Activated CD8-positive, alpha-beta memory T cell treated with anti-CD3 and anti-CD28 coated beads, Interleukin-2, amount 50 U/mL, for 24 hours (primary cell): ENCODE data around the gene DRD1.

Experiments
- DNase-seq: peaks from one replicate; pipeline ENCODE4 v3.0.0-alpha.2; 2020; ENCODE audit errors: extremely low read depth

The DRD1 gene

GRCh38 chr5:175444060-175444904 lies at the start of gene DRD1:
TSS of gene DRD1 (minus strand) at chr5:175444182. CDS start at chr5:175443099, 1,083 bp downstream.
- no peak for DNase-seq

DNA sequence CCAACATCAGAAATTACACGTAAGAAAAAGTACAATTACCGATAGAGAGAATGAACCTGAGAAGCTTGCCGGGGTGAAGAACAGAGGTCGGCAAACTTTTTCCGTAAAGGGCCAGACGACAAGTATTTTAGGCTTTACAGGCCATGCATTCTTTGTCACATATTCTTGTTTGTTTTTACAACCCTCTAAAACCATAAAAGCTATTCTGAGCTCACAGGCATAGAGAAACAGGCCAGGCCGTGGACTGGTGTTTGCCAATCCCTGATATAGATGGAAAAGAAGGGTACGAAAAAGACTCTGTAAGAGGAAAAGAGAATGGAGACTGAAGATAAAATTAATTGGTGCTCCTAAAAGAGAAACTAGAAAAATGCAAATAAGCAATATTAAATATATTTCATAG lies 49.7 kb upstream of the DRD1 start:
- DNase-seq: no peak

DNA sequence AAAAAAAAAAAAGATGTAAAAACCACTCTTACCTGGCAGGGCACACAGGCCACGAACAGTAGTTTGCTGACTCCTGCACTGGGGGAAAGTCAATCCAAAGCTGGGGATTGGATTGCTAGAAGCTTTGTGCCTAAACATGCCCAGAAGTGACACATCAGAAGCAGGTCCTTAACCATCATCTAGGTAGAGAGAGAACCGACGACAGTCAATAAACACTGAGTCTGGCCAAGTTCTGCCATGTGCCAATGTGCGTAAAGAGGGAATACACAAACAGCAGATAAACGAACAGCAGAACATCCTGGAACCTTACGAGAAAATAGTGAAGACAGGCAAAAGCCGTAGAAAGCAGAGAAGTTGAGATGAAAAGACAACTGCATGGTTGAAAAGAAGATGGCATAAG lies 49.3 kb upstream of the DRD1 start:
- DNase-seq: no peak

DNA sequence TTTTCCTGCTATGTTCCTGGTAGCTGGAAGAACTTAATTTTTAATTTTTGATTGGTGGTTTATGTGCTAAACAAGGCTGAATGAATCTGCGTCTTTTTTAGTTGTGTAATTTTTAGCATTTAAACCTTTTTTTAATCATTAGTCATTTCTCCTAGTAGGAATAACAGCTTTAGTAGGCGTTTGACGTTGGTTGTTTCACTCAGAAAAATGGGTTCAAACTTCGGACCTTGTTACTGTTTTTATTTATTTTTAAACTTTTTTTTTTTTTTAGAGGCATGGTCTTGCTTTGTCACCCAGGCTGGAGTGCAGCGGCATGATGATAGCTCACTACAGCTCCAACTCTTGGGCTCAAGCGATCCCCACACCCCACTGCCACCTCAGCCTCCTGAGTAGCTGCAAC lies 47.2 kb upstream of the DRD1 start:
- no peak for DNase-seq

- no peak for DNase-seq
These were observed 45.9 kb upstream of the DRD1 start for GRCh38 chr5:175489693-175490443.

DNA sequence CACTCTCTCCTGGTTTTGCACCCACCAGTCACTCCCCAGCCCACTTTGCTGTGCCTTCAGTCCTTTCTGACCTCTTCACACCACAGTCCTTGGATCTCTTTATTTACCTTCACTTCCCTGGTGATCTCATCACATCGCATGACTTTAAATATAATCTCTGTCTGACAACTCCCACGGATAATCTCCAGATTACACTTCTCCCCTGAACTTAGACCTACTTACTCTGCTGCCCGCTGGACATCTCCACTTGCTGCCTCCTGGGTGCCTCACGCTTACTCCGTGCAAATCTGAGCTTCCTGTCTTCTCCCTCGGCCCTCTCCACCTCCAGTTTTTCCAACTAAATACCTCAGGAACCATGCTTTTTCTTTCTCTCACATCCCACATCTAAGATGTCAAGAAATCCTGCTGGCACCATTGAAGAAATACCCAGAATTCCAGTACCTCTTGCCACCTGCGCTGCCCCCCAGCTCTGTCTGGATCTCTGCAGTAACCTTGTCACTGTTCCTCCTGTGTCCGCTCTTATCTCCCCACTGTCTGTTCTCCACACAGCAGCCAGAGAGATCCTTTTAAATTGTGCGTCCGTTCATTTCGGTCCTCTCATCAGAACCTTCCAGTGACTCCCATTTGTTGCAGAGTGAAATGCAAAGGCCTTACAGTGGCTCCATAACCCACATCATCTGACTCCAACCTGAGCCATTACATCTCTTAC lies 43.7 kb upstream of the DRD1 start:
- no peak for DNase-seq

- no peak for DNase-seq
These were observed 41.6 kb upstream of the DRD1 start for GRCh38 chr5:175485631-175486030.

DNA sequence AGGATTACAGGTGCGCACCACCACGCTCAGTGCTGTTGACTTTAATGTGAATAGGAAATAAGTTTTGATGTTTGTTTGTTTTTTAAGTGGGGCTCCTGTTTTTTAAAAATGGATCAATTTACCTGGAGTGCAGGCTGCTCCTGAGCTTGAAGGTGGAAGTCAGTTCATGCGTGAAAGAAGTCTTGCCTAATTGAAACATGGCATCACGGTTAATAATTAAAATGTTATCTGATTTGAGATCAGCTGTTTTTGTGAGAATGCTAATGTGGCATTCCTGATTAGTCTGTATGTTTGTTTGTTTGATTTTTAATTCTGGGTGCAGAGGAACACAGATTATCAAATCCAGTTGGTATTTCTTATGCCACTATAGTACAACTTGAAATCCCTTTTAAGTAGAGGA lies 40.8 kb upstream of the DRD1 start:
- no peak for DNase-seq

- DNase-seq: no peak
These were observed 40.3 kb upstream of the DRD1 start for GRCh38 chr5:175484322-175484721.

- no peak for DNase-seq
These were observed 39.4 kb upstream of the DRD1 start for GRCh38 chr5:175483337-175483736.

DNA sequence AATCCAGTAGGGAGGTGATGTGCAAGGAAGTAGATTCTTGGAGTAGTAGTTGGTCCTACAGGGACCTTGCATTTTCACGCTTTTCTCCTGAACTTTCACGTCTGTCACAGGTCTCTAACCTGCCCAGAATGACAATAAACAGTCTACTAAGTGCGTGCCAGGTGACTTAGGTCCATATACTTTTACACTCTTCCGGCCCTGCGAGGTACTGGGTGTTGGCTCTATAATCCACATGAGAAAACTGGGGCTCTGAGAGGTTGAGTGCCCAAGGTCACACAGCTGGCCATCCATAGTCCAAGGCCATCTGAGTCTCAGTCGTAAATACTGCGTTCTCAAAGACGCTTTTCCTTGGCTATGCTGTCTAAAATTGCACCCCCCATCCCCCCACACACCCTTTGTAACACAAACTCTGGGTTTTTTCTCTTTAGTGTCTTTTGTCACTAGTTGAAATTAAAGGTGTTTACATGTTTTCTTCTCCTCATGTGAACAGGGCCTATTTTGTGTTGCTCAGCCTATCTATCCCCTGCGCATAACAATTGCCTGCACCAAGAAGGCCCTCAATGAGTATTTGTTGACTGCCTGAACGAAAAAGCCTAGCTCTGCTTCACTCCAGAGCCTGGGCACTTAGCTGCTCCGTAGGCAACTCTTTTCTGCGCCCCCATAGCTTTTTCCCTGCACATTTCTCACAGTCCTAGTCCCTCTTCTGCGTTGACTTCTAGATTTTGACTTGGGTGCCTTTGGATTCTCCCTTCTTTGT lies 35.3 kb upstream of the DRD1 start:
- no peak for DNase-seq

DNA sequence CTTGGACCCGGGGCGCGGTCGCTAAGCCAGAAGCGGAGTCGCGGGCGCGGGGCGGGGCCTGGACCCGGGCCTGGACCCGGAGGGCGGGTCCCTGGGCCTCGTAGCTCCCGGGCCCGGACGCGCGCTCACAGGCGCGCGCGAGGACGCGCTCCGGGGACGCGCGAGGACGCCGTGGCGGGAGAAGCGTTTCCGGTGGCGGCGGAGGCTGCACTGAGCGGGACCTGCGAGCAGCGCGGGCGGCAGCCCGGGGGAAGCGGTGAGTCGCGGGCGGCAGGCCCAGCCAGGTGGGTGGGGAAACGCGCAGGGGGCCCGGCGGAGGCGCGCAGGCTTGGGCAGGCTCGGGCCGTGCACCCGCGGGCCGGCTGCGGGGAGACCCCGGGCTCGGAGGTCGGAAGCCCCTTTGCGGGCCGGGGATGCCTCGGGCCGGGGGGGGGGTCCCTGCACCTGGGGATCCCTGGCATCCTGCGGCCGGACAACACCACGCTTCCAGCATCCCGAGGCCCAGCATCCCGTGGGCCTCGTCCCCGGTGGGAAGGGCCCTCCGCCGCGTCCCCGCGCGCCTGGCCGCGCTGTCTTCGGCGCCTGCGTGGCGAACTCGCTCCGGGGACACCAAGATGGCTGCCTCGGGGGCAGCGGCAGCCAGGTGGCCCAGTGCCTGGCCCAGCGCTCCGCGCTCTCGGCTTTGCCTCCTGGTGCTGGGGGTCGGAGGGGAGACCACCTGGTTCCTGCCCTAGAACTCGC lies 34.6 kb upstream of the DRD1 start, which contains the start of gene SFXN1:
Gene SFXN1, plus strand, starts transcription at position 177 of the 741 bp plus-strand sequence. CDS start 13,544 bp downstream, outside the sequence.
- DNase-seq: peak; percentile 41

- DNase-seq: no peak
These were observed 34.0 kb upstream of the DRD1 start for GRCh38 chr5:175478008-175478383.

DNA sequence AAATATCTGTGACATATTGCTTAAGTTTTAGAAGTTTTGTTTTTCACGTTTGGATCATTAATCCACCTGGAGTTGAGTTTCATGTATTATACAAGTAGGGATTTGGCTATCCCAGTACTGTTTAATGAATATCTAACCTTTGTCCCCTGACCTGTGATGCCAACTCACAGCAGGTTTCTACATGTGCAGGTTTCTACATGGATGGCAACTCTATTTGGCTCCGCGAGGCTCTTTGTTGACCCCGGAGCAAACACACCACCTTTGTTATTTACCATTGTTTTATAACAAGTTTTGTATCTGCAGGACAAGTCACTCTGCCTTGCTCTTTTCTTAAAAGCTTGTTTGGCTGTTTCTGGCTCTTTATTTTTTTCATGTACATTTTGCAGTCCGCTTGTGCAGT lies 33.5 kb upstream of the DRD1 start:
- no peak for DNase-seq

GRCh38 chr5:175475248-175475647 lies 31.3 kb upstream of the DRD1 start:
- DNase-seq: no peak

DNA sequence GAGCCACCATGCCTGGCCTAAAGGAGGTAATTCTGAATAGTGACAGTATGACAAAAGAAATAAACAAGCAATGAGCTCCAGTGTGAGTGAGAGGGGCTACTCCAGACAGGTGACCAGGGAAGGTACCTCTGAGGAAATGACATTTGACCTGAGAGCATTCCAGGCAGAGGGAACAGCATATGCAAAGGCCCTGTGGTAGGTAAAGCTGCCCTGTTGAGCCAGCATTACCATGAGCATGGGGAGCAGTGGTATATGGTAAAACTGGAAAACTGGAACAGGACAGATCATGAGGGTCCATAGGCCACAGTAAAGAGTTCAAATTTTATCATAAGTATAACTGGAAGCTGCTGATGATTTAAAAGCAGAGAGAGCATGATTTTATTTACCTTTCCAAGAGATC lies 28.4 kb upstream of the DRD1 start:
- DNase-seq: no peak

- DNase-seq: no peak
These were observed 27.6 kb upstream of the DRD1 start for GRCh38 chr5:175471628-175472027.

DNA sequence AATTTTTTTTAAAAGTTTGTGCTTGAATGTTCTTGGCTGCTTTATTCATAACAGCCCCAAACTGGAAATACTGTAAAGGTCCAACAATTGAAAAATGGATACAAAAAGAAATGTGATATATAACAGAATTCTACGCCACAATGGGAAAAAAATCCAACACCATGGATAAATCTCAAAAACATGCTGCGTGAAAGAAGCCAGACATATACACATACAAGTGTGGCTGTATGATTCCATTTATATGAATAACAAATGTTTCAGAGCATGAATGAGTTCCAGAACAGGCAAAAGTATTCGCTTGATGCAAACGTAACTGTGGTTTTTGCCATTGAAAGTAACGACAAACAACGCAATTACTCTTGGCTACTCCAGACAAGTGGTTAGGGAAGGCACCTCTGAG lies 27.2 kb upstream of the DRD1 start:
- DNase-seq: no peak

GRCh38 chr5:175470781-175471180 lies 26.8 kb upstream of the DRD1 start:
- DNase-seq: no peak

DNA sequence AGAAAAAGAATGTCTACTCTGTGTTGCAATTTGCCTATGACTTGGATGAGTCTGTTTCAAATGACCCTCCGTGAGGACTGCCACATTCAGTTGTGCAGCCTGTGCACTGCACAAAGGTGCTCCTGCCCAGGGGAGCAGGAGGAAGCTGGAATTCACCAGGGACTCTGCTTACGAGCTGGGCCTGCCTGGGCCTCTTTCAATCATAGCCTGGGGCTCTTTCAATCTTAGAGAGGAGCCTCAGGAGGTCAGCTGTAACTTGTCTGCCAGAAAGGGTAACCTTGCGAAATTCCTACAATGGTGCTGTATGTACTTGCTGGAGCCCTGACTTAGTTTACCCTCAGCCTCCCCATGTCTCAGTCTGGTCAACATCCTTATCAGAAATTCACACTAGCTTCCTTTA lies 25.9 kb upstream of the DRD1 start:
- no peak for DNase-seq

DNA sequence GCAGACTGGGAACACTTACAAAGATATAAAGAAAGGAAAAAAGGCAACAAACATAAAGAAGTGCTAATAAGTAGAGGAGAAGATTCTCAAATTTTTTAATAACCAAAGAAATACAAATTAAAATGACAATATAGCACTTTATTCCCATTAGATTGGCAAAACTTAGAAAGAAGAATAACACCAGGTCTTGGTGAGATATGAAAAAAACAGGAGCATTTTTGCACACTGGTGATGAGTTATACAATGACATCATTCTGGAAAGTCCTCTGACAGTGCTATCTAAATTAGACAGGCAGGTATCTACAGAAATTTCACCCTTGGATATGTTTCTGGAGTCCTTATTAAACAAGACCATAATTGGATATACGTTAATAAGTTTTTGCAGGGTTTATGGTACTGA lies 24.9 kb upstream of the DRD1 start:
- DNase-seq: no peak
